GM21786 (cell line): ENCODE measurements around the gene ITGAV.

Experiments used
- ATAC-seq: cut with Tn5 transposase; IDR thresholded peaks from one replicate; pipeline ENCODE4 v1.9.1; 2021; ENCODE audit not compliant: unreplicated experiment

ITGAV gene

DNA sequence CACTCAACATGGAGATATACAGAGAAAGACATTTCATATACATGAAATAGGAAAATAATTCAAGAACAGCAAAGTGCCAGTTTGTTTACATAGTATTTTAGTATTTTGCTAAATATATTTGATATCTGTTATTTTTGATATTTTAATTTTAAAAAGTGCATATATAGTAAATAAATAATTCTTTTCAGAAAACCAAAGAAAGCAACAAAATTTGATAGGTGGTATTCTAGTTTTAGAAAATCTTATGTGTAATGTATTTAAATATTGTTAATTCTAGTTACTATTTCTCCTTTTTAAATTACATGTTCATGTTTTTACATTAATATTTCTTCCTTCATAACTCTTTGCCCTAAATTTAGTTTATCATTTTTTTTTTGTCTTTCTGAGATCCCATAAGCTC is 69.5 kb downstream of the ITGAV start:
- ATAC-seq: no peak

DNA sequence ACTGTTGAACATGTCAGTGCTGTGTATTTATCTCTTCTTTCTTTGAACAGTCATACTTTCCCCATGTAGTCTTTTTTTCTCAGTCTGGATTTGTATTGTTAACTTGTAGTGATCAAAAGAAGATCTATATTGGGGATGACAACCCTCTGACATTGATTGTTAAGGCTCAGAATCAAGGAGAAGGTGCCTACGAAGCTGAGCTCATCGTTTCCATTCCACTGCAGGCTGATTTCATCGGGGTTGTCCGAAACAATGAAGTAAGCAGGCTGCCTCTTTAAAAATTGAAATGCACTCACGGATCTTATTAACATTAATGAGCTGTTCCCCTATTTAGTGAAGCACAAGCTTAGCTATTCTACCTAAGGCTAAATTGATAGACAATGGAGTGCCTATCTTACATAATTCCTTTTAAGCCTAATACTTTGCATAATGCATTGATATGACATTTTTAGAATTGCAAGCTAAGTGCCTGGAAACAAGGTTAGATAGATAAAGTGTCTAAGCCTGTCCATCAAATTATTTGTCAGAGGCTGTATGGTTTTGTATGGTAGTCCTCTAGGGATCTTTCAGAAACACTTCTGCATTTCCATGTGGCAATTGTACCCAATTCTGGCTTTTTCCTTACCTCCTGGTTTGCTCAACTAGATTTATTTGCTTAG is 74.7 kb downstream of the ITGAV start:
- ATAC-seq: no peak

- no peak for ATAC-seq
Observed at GRCh38 chr2:186669146-186669545, 79.3 kb downstream of the ITGAV start.

- no peak for ATAC-seq
Observed at GRCh38 chr2:186670831-186671230, 81.0 kb downstream of the ITGAV start.

- no peak for ATAC-seq
Observed at GRCh38 chr2:186675380-186675779, 85.5 kb downstream of the ITGAV start.

DNA sequence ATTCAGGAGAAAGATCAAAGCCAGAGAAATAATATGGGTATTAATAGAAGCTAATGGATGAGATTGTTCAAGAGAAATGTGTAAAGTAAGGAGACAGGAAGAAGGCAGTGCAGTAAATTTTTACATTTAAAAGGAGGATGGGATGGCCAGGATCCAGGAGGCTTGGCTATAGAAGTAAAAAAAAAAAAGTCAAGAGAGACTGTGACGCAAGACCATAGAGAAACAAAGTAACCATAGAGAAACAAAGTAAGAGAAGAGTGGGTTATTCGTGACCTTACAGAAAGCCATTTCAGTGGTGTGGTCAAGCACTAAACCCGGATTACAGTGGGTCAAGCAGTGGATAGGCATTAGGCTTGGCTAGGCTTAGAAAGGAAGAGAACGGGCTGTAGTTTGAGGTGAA is 93.5 kb downstream of the ITGAV start:
- ATAC-seq: no peak

GRCh38 chr2:186687807-186688211 is 98.0 kb downstream of the ITGAV start:
- ATAC-seq: no peak

DNA sequence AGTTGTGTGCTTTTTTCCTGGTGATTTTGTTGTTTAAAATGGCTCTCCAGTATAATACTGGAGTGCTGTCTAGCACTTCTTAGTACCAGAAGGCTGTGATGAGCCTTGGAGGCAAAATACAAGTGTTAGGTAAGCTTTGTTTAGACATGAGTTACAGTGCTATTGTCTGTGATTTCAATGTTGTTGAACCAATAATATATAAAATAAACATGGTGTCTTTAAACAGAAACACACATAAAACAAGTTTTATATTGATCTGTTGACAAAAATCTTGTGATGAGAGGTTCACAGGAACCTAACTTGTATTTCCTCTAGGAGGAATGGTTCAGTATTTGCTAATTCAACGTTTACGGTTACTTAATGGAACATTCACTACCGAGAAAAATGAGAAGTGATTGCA is 99.0 kb downstream of the ITGAV start:
- no peak for ATAC-seq

- ATAC-seq: no peak
Observed at GRCh38 chr2:186690786-186691185, 100.9 kb downstream of the ITGAV start.

DNA sequence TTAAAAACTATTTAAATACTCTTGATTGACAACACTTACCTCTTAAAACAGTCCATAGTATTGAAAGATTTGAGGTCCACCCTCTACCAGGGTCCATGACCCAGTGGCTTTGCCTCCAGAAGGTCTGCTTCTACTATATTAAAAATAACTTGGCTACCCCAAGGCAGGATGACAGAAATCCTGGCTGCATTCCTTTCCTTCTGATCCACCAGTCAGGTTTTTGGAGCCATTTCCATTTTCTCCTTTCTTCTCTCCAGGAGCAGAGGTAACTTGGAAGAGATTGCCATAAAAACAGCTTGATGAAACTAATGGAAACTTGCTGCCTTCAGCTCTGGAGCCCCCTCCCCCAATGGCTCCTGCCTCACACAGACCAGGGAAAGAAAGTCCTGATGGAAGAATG is 101.4 kb downstream of the ITGAV start:
- ATAC-seq: no peak

DNA sequence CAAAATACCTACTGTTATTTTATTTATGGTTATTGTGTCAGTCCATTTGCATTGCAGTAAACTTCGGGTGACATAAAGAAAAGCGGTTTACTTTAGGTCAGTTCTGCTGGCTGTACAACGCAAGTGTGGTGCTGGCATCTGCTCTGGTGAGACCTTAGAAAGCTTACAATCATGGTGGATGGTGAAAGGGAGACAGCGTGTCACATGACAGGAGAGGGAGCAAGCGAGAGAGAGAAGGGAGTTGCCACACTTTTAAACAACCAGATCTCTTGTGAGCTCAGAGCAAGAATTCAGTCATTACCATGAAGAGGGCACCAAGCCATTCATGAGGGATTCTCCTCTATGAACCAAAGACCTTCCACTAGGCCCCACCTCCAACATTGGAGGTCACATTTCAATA is 102.0 kb downstream of the ITGAV start:
- ATAC-seq: no peak

DNA sequence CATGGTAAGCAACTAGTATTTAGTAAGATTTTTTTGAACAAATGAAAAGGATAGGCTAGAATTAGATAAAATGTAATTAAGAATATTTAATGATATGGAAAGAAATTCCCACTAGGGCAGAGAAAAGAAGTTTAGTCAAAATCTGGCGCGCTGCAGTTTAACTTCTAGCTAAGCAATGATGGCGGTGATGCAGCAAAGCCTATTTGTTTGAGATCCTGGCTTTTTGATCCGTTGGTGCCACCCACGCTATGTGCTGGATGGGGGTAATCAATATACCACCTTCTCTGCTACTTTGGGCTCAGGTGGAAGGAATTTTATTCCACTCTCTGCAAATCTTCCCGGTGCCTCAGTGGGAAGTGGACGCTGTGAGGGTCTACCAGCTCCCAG is 103.6 kb downstream of the ITGAV start:
- ATAC-seq: no peak

DNA sequence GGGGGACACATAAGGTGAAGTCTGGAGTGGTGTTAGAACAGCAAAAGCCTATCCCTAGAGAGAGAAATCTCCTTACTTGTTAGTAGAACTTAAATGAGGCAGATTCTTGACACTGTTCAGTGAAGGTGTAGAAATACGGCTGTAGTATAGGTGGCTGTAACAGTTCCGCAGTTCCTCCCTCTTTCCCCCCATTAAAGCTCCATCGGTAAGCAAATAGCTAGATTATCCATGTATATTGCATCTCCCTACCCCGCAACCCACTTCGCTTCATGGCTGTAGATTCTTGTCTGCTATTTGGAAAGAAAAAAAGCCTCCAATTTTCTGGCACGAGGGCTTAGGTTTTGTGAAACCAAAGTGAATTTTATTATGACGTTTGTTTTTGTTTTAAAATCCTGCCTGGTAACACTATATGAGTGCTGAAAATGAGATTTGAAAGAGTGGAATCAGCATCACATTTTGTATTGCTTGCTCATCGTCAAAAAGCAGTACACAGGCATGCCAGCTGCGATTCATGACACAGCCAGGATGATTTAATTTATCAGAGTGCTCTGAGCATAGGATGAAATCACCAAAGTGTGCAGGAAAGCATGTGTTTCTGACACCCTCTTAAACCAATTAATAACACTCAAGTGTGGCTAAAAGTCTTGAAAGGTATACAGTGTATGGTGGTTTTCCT is 105.4 kb downstream of the ITGAV start:
- no peak for ATAC-seq

GRCh38 chr2:186696290-186696689 is 106.4 kb downstream of the ITGAV start:
- no peak for ATAC-seq

DNA sequence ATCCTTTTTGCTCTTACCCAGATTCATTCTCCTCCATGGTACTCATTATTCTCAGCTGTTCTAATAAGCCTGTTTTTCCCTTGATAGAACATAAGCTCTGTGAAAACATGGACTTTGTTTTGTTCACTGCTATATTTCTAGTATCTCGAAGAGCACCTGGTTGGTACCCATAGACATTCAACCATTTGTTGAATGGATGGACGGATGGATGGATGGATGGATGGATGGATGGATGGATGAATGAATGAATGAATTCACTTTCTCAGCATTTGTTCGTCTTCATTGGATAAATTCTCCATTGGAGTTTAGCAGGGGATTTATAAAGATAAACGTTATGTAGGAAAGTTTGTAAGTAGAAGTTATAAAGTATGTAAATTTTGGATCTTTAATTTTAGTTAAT is 106.9 kb downstream of the ITGAV start:
- ATAC-seq: no peak

- ATAC-seq: no peak
Observed at GRCh38 chr2:186697536-186697935, 107.7 kb downstream of the ITGAV start.

DNA sequence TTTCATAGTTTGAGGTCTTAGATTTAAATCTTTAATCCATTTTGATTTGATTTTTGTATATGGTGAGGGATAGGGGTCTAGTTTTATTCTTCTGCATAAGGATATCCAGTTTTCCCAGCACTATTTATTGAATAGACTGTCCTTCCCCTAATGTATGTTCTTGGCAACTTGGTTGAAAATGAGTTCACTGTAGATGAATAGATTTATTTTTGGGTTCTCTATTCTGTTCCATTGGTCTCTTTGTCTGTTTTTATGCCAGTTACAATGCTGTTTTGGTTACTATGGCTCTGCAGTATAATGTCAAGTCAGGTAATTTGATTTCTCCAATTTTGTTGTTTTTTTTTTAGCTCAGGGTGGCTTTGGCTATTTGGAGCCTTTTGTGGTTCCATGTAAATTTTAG is 109.9 kb downstream of the ITGAV start:
- ATAC-seq: no peak

DNA sequence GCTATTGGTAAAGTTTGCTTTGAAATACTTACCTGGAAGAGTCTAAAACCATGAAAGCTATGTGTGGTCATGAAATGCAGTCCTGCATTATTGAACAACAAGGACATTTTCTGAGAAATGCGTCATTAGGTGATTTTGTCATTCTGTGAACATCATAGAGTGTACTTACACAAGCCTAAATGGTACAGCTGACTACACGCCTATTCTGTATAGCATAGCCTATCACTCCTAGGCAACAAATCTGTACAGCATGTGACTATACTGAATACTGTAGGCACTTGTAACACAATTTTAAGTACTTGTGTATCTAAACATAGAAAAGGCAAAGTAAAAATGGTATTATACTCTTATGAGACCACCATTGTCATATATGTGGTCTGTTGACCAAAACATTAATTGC is 112.2 kb downstream of the ITGAV start:
- ATAC-seq: no peak

- ATAC-seq: no peak
Observed at GRCh38 chr2:186702501-186702900, 112.6 kb downstream of the ITGAV start.

DNA sequence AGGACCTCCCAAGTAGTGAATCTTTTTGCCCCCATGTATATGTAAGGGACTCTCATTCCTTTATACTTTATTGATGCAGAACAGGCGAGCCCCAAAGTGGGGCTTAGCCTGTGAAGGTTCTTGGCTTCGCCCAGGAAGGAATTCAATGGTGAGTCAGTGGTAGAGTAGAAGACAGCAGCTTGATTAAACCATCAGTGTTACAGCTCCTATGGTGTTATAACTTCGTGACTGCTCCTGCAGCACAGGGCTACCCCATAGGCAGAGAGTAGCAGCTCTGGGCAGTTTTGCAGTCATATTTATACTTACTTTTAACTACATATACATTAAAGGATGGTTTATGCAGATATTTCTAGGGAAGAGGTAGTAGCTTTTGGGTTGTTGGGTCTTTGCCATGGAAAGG is 115.0 kb downstream of the ITGAV start:
- ATAC-seq: no peak

GRCh38 chr2:186709529-186710450 is 119.9 kb downstream of the ITGAV start:
- no peak for ATAC-seq

DNA sequence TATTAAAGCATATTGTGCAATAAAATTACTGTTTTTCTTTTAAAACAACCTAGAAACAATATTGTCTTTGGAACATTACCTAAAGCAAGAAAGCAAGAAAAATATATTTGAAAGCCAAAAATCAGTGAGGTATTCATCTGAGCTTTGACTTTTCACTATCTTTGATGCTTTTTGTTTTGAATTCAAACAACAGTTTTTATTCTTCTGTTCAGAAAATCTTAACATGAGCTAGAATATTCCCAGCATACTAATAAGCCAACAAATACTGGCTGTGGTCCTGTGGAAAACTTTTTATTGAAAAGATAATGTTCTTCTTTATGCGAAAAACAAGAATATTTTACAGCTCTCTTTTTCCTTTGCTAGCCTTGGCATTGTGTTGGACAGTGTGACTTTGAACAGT is 123.8 kb downstream of the ITGAV start:
- ATAC-seq: no peak
